Testis (tissue), 2 donors: ENCODE data around the gene FAAH.

ENCODE experiments used
- CTCF ChIP-seq, 3 experiments: fragments of 450-650 bp in 2 of 3; fragments of 200-600 bp in 1 of 3; sonication (generic) in 1 of 3; IDR thresholded peaks; one replicate each; pipeline ENCODE4 v1.5.1; 2016 to 2019; ENCODE audit warnings: antibody characterized with exemption in 3 of 3, mild to moderate bottlenecking in 2 of 3, moderate library complexity in 1 of 3
- POLR2A ChIP-seq: fragments of 450-650 bp; IDR thresholded peaks from one replicate; pipeline ENCODE4 v1.6.1; 2017; ENCODE audit warnings: antibody characterized with exemption, mild to moderate bottlenecking, moderate library complexity

DNA sequence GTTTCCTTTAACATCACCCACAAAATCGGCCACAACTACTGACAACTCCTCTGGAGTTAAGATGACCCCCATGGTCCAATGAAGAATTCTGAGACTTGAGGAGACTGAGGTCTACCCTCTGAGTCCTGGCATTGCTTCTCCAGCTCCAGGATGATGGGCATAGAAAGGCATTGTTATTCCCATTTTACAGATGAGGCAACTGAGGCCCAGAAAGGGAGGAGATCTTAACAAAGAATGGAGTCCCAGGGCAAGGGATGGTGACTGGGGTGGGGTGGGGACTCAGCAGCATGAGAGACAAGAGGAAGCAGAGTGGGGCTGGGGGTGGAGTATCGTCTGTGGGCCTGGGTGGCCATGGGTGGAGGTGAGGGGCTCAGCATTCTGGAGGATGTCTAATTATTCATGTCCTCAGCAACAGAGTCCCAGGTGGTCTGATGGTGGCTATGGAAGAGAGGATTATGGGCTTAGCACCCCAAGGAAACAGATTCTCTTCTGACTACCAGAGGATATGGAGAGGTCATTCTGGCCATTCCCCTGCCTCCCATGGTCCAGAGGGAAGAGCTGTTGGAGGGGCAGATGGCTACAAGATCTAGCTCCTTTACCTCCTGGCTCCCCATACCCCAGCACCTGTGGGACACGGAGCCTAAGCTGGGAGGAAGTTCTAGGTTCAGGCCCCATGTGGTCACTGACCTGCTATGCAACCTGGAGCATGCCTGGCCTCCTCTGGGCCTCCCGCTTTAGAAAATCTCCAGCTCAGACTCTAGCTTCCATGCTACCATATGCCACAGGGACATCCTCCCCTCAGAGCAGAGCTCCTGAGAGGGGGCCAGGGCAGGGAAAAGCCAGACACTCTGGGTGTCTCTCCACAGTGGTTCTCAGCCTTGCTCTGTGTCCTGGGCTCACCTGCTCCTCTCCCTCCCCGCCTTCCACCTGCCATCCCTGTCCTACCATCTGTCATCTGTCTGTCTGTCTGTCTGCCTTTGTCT is 58.1 kb downstream of the FAAH start:
- TF ChIP-seq CTCF (IDR thresholded peaks at IDR 0.05) (no peak), POLR2A (no peak)
